Measurements from ENCODE around the gene VPS9D1.

- TF ChIP-seq POLR2A (IDR thresholded peaks at IDR 0.05; ENCODE audit: low read depth, low read length) (no peak), CTCF (conservative IDR thresholded peaks at IDR 0.05; ENCODE audit: low read depth, low read length) (no peak), RCOR1 (IDR thresholded peaks at IDR 0.05; ENCODE audit: insufficient replicate concordance, low read length) (no peak), RAD21 (IDR thresholded peaks at IDR 0.05; ENCODE audit: low read length) (no peak), CHD1 (IDR thresholded peaks at IDR 0.05; ENCODE audit: low read depth, low read length) (no peak), BHLHE40 (IDR thresholded peaks at IDR 0.05; ENCODE audit: low read depth, low read length) (no peak), CEBPB (IDR thresholded peaks at IDR 0.05; ENCODE audit: low read depth, low read length) (no peak), USF2 (IDR thresholded peaks at IDR 0.05; ENCODE audit: low read depth, low read length) (no peak), SMC3 (IDR thresholded peaks at IDR 0.05; ENCODE audit: low read depth, low read length) (no peak), FOS (IDR thresholded peaks at IDR 0.05; ENCODE audit: low read depth, low read length) (no peak), ELK1 (IDR thresholded peaks at IDR 0.05; ENCODE audit: borderline replicate concordance, low read depth, low read length) (no peak), RFX5 (IDR thresholded peaks at IDR 0.05; ENCODE audit: low read depth, low read length) (no peak), MAZ (IDR thresholded peaks at IDR 0.05; ENCODE audit: borderline replicate concordance, low read depth, low read length) (no peak), MXI1 (IDR thresholded peaks at IDR 0.05; ENCODE audit: borderline replicate concordance, low read depth, low read length) (no peak)
Measured at GRCh38 chr16:89660146-89660545, 60.6 kb downstream of the VPS9D1 start.

Data from IMR-90 (cell line).